GM18511 (cell line): ENCODE measurements around the gene POLRMT.
A peak's percentile ranks its signal among the peaks of the same experiment; 100 is the strongest.

Experiments used
- ATAC-seq: cut with Tn5 transposase; IDR thresholded peaks from one replicate; pipeline ENCODE4 v1.9.1; 2021; ENCODE audit warnings: mild to moderate bottlenecking, moderate library complexity; ENCODE audit not compliant: unreplicated experiment

POLRMT gene

DNA sequence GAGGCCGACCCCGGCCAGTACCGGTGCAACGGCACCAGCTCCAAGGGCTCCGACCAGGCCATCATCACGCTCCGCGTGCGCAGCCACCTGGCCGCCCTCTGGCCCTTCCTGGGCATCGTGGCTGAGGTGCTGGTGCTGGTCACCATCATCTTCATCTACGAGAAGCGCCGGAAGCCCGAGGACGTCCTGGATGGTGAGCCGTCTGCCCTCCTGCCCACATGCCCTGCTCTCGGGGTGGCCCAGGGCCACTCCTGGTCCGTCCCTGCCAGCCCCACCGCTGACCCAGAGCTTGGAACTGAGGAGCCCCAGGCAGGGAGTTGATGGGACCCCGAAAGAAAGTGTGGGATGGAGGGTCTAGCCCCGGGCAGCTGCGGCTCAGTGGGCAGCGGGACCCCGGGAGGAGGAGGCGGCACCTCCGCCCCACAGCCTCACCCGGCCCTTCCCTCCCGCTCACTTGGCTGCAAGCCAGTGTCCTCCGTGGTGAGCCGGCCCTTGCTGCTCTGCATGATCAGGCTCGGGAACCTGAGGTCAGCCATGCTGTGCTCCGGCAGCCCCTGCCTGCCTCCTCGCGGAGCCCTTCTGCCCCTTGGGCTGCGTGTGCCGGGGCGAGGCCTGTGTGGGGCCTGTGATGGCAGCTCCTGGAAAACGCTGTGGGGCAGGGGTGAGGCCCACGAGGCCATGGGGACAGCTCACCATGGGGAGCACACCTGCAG is 51.8 kb downstream of the POLRMT start:
- ATAC-seq = no peak

DNA sequence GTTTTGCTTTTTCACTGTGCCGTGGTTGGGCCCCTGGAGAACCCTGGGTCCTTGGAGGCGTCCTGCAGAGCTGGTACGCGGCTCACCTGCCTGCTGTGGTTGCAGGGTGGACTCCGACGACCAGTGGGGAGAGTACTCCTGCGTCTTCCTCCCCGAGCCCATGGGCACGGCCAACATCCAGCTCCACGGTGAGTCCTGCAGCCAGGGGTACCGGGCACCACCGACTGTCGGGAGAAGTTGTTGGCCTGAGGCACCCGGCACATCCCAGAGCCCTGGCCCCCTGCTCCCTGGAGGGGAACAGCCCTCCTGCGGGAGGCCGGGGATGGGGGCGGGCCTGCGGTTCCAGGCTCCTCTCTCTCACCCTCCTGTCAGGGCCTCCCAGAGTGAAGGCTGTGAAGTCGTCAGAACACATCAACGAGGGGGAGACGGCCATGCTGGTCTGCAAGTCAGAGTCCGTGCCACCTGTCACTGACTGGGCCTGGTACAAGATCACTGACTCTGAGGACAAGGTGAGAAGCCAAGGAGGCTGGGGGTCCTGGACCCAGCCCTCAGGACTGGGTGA is 53.0 kb downstream of the POLRMT start:
- no peak for ATAC-seq

DNA sequence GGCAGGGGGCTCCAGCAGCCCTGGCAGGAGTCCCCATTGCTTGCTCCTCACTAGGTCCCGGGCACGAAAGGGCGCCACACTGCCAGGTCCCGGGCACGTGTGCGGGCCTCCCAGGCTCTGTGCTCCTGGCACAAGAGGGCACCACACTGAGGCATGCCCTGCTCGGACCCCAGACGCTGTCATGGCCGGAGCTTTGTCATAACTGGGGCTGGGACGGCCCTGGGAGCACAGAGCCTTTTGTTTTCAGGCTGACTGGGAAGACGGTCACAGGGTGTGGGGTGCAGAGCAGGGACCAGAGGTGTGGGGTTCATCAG is 53.5 kb downstream of the POLRMT start:
- no peak for ATAC-seq

DNA sequence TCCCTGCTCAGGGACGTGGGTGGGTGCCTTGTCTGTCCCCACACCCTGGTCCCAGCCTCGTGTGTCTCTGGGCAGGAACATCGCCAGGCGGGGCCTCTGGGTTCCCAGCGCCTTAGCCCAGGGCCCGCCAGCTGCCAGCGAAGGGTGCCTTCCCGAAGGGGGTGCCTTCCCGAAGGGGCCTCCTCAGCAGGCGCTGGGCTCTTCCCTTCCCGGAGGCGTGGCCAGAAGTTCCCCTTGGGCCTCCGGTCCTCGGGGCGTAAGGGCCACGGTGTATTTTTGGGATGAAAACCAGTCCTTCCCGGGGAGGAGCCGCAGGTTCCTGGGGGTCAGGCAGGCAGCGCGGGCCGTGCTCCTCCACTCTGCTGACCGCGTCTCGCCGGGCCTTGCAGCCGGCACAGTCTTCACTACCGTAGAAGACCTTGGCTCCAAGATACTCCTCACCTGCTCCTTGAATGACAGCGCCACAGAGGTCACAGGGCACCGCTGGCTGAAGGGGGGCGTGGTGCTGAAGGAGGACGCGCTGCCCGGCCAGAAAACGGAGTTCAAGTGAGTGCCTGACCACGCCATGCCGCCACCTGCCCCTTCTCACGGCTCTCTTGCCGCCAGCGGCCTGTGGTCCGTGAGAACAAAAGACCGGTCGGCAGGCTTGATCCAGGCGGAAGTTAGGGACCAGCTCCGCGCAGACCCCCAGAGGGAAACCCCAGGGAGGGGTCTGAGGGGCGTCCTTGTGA is 54.1 kb downstream of the POLRMT start:
- no peak for ATAC-seq

DNA sequence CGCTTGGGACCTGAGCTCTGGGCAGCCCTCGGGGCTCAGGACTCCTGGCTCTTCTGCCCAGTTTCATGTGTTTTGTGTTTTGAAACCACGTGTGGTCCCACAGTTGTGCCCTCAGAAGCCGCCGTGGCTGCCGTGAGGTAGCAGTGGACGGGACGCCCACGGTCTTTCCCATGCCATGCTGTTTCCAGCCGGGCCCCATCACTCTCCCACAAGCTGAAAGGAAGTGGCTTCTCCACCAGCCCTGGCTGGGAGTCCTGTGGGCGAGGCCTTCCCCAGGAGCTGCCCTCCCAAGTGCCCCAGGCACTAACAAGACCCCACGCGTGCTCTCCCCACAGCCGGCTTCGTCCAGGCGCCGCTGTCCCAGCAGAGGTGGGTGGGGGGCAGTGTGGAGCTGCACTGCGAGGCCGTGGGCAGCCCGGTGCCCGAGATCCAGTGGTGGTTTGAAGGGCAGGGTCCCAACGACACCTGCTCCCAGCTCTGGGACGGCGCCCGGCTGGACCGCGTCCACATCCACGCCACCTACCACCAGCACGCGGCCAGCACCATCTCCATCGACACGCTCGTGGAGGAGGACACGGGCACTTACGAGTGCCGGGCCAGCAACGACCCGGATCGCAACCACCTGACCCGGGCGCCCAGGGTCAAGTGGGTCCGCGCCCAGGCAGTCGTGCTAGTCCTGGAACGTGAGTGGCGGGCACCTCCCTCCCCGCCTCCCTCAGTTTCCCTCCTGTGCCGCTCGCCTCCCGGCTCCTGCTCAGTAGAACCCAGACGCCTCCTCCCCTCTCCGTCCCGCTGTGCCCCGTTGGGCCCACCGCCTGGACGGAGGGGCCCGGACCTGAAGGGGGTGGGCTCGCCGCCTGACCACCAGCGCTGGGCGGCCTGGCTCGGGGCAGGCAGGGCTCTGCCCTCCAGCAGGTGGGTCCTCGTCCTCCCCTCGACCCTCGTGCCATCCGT is 55.6 kb downstream of the POLRMT start:
- ATAC-seq = no peak

DNA sequence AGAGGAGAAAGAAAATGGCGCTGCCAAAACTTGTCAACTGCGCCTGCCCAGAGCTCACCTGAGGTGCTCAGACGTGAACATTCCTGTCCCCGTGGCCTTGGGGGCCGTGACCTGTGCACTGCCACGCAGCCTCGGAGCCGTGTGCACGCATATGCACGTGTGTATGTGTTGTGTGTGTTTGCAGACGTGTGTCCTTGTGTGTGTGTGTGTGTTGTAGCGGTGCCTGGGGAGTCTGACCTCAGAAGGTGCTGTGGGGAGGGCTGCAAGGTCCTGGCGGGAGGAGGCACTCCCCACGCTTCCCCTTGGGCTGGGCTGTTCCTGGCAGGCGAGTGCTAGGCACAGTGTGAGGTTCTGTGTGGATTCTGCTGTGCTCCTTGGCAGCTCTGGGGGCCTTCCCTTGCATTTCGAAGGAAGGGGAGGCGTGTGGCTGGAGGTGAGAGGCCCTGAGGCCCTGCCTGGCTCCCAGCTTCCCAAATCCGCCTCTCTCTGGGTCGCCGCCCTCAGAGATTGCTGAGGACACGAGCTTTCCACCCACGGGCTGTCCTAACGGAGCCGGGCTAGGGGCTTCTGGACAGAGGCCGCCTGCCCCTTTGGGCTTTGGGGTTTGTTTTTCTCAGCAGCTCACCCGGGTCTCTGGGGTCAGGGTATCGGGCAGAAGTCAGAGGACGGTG is 56.4 kb downstream of the POLRMT start:
- ATAC-seq = no peak

DNA sequence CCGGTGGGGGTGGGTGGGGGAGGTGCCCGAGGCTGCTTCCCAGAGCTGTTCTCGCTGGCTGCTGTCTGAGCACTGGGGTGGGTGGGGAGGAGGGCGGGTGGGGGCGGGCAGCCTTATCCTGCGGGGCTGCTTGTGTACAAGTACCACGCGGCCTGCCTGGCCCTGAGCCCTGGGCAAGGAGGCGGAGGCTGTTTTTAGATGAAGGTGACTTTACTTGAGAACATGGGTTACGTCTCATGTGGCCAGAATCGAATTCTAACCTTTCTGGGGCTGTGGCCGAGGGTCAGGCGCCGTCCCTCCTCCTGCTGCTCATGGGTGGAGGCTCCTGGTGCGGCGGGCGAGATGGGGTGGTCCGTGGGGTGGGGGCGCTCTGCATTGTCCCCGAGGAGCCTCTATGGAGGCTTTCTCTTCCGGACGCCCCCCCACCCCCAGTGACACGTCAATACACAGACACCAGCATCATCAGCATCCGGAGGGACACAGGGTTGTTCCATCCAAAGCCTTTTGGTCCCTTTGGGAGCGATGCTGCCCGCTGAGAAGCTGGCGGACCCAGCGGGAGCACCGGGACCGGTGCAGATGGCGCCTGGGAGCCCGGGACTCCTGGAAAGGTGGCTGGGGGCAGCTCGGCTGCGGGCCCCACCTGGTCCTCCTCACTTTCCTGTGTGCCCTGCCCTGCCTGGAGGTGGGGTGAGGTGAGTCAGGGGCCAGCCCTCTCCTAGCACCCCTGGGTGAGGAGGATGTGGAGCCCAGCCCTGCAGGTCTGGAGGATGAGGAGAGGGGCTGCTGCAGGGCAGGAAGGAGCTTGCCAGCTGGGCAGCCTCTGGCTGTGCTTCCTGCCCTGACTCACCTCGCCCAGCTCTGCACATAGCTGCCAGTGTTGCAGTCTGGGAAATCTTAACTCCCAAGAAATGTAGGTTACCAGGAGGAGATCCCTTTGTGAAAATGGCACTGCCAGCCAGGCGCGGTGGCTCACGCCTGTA is 57.5 kb downstream of the POLRMT start:
- ATAC-seq = no peak

DNA sequence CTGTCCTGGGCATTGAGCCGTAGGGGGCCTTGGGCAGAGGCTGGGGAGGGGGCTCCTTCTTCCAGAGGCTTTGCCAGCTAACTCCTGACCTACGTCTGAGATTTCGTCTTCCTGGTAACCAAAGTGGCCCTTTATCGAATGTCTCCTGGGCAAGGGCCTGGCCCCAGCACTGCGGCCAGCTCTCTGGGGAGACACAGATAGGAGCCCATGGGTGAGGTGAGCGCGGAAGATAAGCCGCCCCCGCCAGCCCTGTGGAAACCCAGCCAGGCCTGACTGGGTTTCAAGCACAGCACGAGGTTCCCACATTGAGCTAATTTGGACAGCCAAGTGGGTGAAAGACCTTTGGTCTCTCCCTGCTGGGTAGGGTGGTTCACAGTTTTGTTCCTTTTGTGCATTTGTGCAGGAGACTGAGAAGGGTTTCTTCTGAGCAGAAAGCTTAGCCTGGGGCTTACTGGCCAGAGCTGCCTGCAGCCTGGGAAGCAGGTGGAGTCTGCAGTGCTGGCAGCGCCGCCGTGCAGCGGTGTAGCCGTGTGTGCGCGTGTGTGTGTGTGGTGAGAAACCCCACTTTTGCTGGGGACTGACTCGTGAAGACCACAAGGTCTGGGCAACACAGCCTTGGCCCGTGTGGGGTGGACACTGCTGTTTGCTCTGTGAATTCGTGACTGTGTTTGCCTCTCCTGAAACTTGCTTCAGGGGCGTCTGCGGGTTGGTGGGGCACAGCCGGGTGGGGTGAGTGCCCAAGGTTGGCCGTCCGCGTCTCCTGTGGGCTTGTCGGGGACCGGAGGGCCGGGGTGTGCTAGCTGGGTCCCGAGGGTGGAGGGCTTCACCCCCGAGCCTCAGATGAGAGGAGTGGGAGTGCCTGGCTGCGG is 58.4 kb downstream of the POLRMT start:
- ATAC-seq = no peak

DNA sequence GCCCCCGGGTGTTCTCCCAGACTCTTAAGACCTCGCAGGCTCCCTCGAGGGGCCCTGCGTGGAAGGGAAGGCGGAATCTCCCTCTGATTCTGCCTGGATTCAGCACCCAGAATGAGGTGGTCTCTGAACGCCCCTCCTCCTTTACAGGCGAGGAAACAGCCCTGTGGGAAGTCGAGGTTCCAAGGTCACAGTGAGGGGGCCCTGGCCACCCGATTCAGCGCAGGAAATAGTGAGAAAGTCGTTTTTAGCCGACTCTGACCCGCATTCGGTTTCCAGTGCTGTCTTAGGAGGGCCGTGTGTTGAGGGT is 59.9 kb downstream of the POLRMT start:
- no peak for ATAC-seq

DNA sequence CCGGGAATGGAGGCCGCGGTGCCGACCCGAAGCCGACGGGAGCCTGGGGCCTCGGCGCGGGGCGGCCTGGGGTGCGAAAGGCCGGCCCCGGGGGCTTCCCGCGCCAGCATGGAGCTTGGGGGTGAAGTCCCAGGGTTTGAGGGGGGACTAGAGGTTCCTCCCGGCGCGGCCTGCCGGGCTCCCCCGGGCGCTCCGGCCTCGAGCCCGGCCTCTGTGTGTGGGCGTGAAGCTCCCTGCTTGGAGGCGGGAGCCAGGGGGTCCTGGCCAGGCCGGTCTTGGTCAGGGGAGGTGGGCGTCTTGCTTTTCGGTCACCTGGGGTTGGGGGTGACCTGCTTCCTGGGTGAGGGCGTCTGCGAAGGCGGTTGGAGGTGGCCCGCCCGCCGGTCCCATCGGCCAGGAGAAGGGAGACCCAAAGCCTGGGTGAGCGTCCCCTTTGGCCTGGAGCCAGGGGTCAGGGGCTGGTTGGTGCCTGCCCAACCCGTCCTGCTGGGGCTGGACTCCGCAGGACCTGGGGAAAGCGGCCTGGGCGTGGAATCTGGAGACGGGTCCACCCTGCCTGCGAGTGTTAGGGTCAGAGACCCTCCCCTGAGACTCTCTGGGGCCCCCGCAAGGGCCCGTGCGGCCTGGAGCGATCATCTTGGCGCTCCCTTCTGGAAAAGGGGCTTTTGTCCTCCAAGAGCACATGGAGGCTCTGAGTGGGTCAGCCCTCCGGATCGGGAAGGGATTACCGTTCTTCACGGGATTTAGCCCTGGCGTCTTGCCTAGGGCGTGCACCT is 60.4 kb downstream of the POLRMT start:
- peak; percentile 3 for ATAC-seq

DNA sequence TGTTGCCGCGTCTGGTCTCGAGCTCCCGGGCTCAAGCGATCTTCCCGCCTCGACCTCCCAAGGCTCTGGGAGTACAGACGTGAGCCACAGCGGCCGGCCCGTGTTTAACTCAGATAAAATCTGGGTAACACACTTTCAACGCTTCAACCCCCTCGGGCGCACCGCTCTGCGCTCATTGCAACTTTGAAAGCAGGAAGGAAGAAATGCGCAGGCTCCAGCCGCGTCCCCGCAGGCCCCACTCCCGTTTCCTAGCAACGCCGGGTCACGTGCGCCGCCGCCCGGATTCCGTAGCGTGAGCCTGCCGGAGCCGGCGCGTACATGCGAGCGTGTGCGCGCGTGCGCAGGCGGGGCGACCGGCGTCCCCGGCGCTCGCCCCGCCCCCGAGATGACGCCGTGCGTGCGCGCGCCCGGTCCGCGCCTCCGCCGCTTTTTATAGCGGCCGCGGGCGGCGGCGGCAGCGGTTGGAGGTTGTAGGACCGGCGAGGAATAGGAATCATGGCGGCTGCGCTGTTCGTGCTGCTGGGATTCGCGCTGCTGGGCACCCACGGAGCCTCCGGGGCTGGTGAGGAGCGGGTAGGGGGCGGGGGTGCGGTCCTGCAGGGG is 61.1 kb downstream of the POLRMT start, which contains the start of gene BSG:
Gene BSG (plus strand): TSS at position 457 of the 603 bp plus-strand sequence. CDS start 39 bp downstream, at position 496.
- peak; percentile 68 for ATAC-seq

DNA sequence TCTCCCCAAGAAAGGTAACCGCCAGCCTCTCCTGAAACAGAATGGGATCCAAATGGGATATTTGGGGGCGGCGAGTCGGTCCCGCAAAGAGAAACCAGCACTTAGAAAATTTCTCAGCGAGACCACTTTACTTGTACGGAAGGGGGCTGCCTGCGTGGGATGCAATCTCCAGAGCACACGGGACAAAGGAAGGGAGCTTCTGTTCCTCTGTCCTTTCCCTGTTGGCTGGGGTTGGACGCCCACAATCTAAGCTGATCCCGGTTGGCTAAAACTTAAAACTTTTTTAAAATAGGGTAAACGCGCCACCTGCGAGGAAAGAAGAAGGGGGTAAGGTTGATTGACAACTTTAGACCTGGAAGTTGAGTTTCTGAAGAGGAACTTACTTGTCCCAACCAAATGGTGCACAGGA is 61.8 kb downstream of the POLRMT start:
- no peak for ATAC-seq

DNA sequence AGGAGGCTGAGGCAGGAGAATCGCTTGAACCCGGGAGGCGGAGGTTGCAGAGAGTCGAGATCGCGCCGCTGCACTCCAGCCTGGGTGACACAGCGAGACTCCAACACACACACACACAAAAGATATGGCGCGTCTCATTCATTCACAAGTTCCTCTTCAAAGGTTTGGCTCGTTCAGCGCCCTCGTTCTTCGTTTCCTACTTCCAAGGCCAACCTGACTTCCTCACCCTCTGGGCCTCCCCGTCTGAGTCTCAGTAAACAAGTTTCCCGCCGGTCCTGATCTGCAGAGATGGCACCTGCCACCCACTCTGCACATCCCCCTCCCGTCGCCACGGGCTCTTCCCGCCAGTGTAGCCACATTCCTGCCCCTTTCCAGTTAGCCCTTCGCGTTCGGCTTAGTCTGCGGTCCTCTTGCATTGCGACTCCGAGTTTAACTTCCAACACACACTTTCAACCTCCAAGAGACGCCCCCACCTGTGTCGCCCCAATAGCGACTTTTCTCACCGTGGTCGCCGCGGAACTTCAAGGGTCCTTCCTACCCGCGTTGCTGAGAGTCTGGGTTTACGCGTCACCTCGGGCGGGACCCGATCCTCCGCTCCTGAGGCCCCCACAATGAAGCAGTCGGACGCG is 62.3 kb downstream of the POLRMT start:
- ATAC-seq = no peak

DNA sequence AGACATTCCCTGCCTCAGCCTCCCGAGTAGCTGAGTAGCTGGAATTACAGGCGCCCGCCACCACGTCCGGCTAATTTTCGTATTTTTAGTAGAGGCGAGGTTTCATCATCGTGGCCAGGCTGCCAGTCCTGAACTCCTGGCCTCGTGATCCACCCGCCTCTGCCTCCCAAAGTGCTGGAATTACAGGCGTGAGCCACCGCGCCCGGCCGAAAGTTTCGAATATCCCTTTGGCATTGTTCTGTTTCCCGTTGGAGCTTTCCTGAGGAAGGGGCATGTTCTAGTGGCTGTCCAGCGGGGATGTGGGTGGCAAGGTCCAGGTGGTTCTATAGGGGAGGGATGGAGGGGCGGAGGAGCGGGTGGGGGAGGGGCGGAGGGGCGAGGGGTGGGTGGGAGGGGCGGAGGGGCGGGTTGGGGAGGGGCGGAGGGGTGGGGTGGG is 63.1 kb downstream of the POLRMT start:
- ATAC-seq = no peak

DNA sequence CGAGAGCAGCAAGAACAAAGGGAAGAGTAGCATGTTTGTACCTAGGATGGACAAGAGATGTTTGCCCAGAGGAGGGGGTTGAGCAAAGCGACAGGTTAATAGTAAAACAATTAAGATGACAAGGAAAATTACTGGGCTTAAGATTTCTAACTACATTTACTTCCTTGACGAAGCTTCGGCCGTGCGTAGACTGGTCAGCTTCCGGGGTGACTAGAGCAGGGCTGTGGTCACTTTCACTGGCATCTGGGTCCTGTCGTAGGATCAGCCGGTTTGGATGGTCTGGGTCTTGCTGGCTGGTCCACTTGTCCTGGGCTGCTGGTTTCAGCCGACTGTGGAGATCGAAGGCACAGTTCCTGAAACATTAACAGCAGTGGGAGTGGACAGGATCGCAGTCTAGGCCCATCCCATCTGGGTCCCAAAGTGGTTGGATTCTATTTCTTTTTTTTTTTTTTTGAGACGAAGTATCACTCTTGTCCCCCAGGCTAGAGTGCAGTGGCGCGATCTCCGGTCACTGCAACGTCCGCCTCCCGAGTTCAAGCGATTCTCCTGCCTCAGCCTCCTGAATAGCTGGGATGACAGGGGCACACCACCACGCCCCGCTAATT is 65.9 kb downstream of the POLRMT start:
- no peak for ATAC-seq
